HG02798 (cell line): ENCODE results near the gene ST3GAL2.
"Not testable (repeated sequence)": the region's sequence is repeated elsewhere in the genome, so short reads cannot be mapped to it uniquely, and the experiment has no call there.

ENCODE experiments used
- ATAC-seq: cut with Tn5 transposase; IDR thresholded peaks from one replicate; pipeline ENCODE4 v1.9.1; 2021; ENCODE audit warnings: mild to moderate bottlenecking; ENCODE audit not compliant: unreplicated experiment, poor library complexity

ST3GAL2 gene

DNA sequence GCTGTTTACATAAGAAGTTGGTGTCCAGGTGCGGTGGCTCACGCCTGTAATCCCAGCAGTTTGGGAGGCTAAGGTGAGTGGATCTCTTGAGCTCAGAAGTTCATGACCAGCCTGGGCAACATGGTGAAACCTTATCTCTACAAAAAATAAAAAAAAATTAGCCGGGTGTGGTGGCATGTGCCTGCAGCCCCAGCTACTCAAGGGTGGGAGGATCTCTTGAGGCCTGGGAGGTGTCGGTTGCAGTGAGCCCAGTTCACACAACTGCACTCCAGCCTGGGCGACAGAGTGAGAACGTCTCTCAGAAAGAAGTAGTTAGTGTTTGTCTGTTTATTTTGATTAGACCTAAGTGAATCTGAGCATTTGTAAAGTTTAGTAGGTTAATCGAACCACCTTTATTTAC, 79.3 kb downstream of the ST3GAL2 start:
- no peak for ATAC-seq

DNA sequence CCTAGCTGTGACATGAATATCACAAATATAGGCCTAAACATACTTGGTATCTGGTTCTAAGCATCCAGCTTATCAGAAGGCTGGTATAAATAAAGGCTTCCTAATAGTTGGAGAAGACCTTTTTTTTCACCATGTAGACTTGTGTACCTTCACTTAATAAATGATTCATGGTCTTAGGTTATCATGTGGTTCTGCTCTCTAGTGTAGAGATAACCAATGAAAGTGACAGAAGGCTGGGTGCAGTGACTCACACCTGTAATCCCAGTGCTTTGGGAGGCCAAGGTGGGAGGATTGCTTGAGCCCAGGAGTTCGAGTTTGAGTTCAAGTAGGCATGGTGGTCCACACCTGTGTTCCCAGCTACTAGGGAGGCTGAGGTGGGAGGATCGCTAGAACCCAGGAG, 89.1 kb downstream of the ST3GAL2 start:
- ATAC-seq, result no peak

DNA sequence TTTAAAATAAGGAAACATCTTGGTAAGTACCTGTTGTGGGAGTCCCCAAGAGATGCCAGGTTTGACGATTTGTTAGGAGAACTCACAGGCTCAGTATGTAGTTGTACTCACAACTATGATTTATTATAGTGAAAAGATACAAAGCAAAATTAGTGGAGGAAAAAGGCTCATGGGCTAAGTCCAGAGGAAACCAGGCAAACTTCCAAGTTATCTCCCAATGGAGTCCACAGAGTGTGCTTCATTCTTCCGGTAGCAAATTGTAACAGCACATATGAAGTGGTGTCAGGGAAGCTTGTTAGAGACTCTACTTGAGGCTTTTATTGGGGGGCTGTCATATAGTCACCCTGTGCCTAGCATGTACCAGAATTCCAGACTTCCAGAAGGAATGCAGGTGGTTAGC, 89.9 kb downstream of the ST3GAL2 start:
- ATAC-seq, result no peak

DNA sequence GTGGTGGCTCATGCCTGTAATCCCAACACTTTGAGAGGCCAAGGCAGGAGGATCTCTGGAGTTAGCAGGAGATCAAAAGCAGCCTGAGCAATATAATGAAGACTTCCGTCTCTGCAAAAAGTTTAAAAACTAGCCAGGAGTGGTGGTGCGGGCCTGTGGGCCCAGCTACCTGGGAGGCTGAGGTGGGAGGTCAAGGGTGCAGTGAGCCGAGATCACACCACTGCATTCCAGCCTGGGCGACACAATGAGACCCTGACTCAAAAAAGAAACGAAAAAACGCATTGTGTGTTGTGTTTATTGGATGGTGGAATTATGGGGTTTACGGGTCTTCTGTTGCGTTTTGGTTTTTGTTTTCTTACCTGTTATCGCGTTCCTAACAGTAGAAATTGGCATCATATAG, 93.1 kb downstream of the ST3GAL2 start:
- ATAC-seq, result no peak

DNA sequence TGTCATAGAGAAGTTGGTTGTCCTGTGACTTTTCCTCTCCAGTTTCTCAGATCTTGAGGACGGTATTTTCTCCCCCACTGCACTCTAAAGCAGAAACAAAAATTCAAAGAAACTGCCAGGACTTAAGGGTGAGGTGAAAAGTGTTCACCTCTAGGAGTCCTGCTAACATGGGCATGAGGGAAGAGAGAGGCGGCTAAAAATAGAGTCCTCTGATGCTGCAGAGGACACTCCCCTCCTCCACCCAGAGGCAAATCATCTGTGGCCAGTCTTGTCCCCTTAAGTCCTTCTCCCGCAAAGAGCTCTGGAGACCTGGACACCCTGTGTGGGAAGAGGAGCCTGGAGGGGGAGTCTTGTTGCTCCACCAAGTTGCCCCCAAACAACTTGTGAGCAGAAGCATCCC, 96.9 kb downstream of the ST3GAL2 start:
- ATAC-seq, result no peak

DNA sequence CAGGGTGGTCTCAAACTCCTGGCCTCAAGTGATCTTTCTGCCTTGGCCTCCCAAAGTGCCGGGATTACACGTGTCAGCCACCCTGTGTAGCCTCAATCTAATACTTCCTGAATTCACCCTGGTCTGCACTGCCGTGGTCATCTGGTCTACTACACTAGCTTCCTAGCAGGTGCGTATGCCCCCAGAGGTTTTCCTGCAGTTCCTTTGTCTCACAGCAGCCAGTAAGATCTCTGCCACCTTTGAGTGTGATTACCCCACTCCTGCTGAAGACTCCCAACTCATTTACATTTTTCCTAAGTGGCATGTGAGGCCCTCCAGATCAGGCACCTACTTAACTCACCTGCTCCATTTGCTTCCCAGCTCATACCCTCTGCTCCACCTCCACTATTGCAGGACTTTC, 97.3 kb downstream of the ST3GAL2 start:
- ATAC-seq, result no peak

DNA sequence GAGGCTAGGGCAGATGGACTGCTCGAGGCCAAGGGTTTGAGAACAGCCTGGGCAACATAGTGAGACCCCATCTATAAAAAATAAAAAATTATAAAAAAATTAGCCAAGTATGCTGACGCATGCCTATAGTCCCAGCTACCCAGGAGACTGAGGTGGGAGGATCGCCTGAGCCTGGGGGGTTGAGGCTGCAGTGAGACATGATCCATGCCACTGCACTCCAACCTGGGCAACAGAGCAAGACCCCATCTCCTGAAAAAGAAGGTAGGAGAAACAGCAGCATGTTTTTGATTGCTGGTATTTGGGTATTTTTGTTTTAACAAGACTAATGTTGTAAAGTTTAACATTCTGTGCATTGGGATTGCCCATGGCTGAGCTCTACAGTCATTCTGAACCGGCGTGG, 101.1 kb downstream of the ST3GAL2 start:
- ATAC-seq, result no peak

DNA sequence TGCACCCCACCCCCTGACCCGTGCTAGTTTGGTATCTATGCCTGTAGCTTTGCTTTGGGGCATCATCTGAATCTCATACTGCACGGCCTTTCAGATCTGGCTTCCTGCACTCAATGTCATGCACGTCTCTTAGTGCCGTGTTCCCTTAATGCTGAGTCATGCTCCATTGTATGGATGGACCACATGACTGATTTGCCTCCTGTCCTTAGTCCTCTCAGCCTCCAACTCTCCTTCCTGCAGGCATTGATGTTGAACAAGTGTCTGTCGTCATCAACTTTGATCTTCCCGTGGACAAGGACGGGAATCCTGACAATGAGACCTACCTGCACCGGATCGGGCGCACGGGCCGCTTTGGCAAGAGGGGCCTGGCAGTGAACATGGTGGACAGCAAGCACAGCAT, 106.2 kb downstream of the ST3GAL2 start:
- not testable (repeated sequence) for ATAC-seq

DNA sequence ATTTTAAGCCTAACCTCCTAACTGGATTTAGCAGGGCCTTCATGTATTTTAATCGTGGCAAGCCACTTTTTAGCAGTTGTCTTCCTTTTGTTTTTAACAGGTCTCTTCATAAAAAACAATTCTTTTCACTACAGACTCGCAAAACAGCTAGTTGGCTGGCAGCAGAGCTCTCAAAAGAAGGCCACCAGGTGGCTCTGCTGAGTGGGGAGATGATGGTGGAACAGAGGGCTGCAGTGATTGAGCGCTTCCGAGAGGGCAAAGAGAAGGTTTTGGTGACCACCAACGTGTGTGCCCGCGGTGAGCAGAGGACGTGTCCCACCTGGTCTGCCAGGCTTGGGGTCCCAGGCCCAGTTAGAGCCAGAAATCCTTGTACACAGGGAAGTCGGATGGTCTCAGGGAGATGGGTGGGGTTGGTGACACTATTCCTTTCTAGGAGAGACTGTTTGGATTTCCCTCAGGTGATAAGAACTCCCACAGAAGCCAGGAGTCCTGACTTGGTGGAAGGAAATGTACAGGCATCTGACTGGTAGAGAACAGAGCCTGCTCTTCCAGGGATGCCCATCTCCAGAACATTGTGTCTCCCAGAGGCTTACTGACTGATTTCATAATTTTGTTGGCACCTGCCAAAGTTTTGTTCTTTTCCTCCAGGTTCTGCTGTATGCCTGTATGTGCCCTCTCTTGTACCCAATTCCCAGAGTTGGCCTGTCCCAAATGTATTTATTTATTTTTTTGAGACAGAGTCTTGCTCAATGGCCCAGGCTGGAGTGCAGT, 107.1 kb downstream of the ST3GAL2 start:
- ATAC-seq, result no peak

DNA sequence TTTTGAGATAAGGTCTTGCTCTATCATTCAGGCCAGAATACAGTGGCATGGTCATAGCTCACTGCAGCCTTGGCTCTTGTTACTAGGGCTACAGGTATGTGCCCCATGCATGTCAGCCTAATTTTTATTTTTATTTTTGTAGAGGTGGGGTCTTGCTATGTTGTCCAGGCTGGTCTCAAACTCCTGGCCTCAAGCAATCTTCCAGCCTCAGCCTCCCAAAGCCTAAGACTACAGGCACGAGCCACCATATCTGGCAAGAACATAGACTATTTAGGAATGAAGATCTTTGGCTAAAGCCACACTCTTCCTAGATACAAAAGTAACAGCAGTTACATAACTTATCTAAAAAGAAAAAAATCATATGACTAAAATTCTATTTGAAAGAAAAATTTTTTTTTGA, 107.8 kb downstream of the ST3GAL2 start:
- no peak for ATAC-seq
